Measurements from ENCODE around the gene GNS. TPM values are rescaled to one million over a fixed set of nuclear protein-coding genes. Genes with fewer than 3 reads are reported as not detected.
"Not testable (repeated sequence)": the region's sequence is repeated elsewhere in the genome, so short reads cannot be mapped to it uniquely, and the experiment has no call there.

GNS gene
- total RNA-seq, 4 donors from 2014 or later = 18.9 to 55.5 (median 35.5) TPM

DNA sequence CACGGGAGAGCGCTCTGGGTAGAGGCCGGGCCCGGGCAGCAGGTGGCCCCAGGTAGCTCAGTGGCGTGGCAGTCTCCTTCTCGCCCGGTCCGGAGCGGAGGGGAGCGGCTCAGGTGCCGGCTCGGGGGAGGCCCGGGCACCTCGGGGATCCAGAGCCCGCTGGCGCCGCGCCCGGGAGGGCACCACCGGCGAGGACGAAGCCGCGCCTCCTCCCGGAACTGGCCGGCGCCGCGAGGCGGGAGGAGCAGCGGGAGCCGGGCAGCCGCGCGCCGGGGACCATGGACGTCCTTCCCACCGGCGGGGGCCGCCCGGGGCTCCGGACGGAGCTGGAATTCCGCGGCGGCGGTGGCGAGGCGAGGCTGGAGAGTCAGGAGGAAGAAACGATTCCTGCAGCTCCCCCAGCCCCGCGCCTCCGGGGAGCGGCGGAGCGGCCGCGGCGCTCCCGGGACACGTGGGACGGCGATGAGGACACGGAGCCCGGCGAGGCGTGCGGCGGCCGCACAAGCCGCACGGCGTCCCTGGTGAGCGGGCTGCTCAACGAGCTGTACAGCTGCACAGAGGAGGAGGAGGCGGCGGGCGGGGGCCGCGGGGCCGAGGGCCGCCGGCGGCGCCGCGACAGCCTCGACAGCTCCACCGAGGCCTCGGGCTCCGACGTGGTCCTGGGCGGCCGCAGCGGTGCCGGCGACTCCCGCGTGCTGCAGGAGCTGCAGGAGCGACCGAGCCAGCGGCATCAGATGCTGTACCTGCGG, 21.5 kb upstream of the GNS start:
- WGBS, 2 donors = 5% methylated on average over 32 of the region's 103 CpGs; no CpG with 5 or more reads in 1 of the 2 donors
- Histone ChIP-seq H3K9me3 (peaks cover 0 to 9% (median under 1%) of the 10 kb centered on the region in 3 donors), H3K27ac (peak overlapping the region; percentile 16 to 71 (median 46)), H3K4me3 (peak overlapping the region; percentile 46 to 70 (median 58)), H3K27me3 (peaks cover 0 to 66% (median 0%) of the 10 kb centered on the region in 4 donors), H3K4me1 (peaks cover 3 to 25% (median 4%) of the 10 kb centered on the region in 3 donors), H3K36me3 (no peaks in the 10 kb centered on the region)
- DNase-seq = no peak
- intact Hi-C loops (cut with DNase I) = no loop called here
- TF ChIP-seq, protein P1, sequence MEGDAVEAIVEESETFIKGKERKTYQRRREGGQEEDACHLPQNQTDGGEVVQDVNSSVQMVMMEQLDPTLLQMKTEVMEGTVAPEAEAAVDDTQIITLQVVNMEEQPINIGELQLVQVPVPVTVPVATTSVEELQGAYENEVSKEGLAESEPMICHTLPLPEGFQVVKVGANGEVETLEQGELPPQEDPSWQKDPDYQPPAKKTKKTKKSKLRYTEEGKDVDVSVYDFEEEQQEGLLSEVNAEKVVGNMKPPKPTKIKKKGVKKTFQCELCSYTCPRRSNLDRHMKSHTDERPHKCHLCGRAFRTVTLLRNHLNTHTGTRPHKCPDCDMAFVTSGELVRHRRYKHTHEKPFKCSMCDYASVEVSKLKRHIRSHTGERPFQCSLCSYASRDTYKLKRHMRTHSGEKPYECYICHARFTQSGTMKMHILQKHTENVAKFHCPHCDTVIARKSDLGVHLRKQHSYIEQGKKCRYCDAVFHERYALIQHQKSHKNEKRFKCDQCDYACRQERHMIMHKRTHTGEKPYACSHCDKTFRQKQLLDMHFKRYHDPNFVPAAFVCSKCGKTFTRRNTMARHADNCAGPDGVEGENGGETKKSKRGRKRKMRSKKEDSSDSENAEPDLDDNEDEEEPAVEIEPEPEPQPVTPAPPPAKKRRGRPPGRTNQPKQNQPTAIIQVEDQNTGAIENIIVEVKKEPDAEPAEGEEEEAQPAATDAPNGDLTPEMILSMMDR (IDR thresholded peaks at IDR 0.05) = peak in 1 of 6 experiments; percentile 15
- TF ChIP-seq POLR2A (IDR thresholded peaks at IDR 0.05) = peak in 1 of 4 donors; percentile 14

DNA sequence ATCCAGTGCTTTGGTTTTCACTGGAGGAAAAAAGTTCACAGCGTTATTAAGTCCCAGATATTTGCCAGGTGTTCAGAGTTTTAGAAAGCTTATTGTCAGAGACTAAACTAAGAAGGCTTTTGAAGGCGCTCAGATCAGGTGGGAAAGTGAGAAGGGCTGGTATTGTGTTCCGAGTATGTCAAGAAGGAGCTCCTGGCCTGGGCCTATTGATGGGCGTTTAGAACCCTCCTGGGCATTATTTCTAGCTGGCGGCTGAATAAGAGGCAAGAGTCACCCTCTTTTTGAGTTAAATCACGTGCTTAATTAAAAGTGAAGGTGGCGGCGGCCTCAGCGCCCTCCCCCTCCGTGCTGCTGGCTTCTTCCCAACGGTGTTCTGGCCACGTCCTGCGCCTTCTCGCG, 20.9 kb upstream of the GNS start:
- Histone ChIP-seq H3K9me3 (peaks cover 0 to 15% (median 6%) of the 10 kb centered on the region in 3 donors), H3K27ac (peak overlapping the region; percentile 16 to 71 (median 46)), H3K27me3 (peaks cover 0 to 62% (median 0%) of the 10 kb centered on the region in 4 donors), H3K36me3 (no peaks in the 10 kb centered on the region), H3K4me3 (peak overlapping the region; percentile 46 to 70 (median 58)), H3K4me1 (peaks cover 3 to 25% (median 4%) of the 10 kb centered on the region in 3 donors)
- WGBS, 2 donors = 28 to 42% methylated on average over 5 to 6 of the region's 15 CpGs
- DNase-seq = no peak
- intact Hi-C loops (cut with DNase I) = no loop called here
- TF ChIP-seq POLR2A (IDR thresholded peaks at IDR 0.05) = no peak
- TF ChIP-seq, protein P1 (IDR thresholded peaks at IDR 0.05) = no peak

DNA sequence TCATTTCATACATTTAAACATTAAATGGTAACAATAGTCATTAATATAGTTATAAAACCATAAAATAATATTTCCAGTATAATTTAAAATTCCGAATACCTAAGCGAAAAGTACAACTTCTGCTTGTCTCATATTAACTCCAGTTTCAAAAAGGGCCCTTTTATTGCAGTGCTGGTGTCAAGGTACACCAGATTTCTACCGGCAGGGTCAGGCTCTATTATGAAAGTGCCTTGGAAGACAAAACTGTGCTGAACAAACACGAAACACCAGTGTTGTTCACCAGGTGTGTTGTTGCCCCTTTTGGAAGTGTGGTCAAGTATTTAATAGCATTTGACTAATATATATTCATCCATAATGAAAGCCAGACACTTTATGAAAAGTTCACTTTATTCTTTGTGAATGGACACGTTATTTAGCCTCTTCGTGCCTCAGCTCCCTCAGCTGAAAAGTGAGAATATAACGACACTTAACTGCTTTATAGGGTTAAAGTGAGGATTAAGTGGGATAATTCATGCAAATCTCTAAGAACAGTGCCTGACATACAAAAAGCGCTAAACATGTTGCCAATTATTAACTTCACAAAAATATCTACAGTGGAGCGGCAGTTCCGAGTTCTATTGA, 20.3 kb upstream of the GNS start:
- TF ChIP-seq, protein P1 (IDR thresholded peaks at IDR 0.05) = no peak
- TF ChIP-seq POLR2A (IDR thresholded peaks at IDR 0.05) = no peak
- no peak for DNase-seq
- Histone ChIP-seq H3K9me3 (peaks cover 0 to 21% (median 13%) of the 10 kb centered on the region in 3 donors), H3K27ac (no peak overlapping the region), H3K36me3 (no peaks in the 10 kb centered on the region), H3K4me1 (peaks cover 3 to 25% (median 4%) of the 10 kb centered on the region in 3 donors), H3K27me3 (peaks cover 0 to 60% (median 0%) of the 10 kb centered on the region in 4 donors), H3K4me3 (no peak overlapping the region)
- WGBS, 2 donors = 72 to 73% methylated on average over 10 of the region's 10 CpGs
- intact Hi-C loops (cut with DNase I) = no loop called here

DNA sequence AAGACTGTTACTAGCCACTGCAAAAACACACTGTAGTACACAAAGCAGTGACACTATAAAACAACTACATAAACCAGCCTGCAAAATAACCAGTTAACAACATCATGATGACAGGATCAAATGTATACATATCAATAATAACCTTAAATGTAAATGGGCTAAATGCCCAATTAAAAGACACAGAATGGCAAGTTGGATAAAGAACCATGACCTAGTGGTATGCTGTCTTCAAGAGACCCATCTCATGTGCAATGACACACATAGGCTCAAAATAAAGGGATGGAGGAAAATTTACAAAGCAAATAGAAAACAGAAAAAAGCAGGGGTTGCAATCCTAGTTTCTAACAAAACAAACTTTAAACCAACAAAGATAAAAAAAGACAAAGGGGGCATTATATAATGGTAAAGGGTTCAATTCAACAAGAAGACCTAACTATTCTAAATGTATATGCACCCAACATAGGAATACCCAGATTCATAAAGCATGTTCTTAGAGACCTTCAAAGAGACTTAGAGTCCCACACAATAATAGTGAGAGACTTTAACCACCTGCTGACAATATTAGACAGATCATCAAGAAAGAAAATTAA, 16.0 kb upstream of the GNS start:
- DNase-seq; H3K4me3 ChIP-seq; intact Hi-C loops (cut with DNase I); H3K4me1 ChIP-seq; H3K36me3 ChIP-seq; H3K27ac ChIP-seq: not testable (repeated sequence)
- Histone ChIP-seq H3K9me3 (peaks cover 0 to 30% (median 13%) of the 10 kb centered on the region in 3 donors), H3K27me3 (peaks cover 0 to 40% (median 0%) of the 10 kb centered on the region in 4 donors)

DNA sequence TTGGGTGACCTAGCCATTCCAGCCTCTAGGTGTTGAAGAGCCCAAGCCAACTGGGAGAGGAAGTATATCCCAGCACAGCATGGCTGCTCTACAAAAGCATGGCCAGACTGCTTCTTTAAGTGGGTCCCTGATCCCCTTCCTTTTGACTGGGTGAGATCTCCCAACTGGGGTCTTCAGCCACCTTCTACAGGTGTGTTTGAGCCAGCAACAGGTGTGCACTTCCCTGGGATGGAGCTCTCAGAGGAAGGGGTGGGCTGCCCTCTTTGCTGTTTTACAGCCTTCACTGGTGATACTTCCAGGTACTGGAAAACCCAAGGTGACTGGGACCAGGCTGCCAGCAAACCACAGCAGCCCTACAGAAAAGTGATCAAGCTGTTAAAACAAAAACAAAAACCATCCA, 14.2 kb upstream of the GNS start:
- Histone ChIP-seq H3K27ac (no peak overlapping the region), H3K27me3 (peaks cover 0 to 37% (median 0%) of the 10 kb centered on the region in 4 donors), H3K9me3 (peaks cover 0 to 30% (median 13%) of the 10 kb centered on the region in 3 donors), H3K36me3 (no peaks in the 10 kb centered on the region), H3K4me1 (no peaks in the 10 kb centered on the region), H3K4me3 (no peak overlapping the region)
- TF ChIP-seq, protein P1 (IDR thresholded peaks at IDR 0.05) = no peak
- no peak for TF ChIP-seq POLR2A (IDR thresholded peaks at IDR 0.05)
- no peak for DNase-seq
- intact Hi-C loops (cut with DNase I) = no loop called here

All from esophagus squamous epithelium (tissue), 5 donors.